Testis (tissue), 3 donors: ENCODE results near the gene PHLPP2. TPM values are rescaled to one million over a fixed set of nuclear protein-coding genes. Genes with fewer than 3 reads are reported as not detected.

Experiments
- DNase-seq: peaks from one replicate; pipeline ENCODE4 v3.0.0-alpha.2; 2019
- H3K27ac ChIP-seq, 2 donors: fragments of 200-600 bp; sonication (generic); one replicate each; pipeline ENCODE4 v1.5.1; 2019
- H3K27me3 ChIP-seq: fragments of 200-600 bp; sonication (generic); one replicate; pipeline ENCODE4 v1.5.1; 2019
- H3K36me3 ChIP-seq: fragments of 200-600 bp; sonication (generic); one replicate; pipeline ENCODE4 v1.5.1; 2017; ENCODE audit warnings: low read depth; ENCODE audit errors: missing control alignments
- H3K4me1 ChIP-seq: fragments of 200-600 bp; sonication (generic); one replicate; pipeline ENCODE4 v1.5.1; 2019
- H3K4me3 ChIP-seq, 2 donors: fragments of 200-600 bp; sonication (generic); one replicate each; pipeline ENCODE4 v1.5.1; 2017 to 2019
- H3K9me3 ChIP-seq: fragments of 200-600 bp; sonication (generic); one replicate; pipeline ENCODE4 v1.5.1; 2017
- POLR2A ChIP-seq: fragments of 450-650 bp; IDR thresholded peaks from one replicate; pipeline ENCODE4 v1.6.1; 2017; ENCODE audit warnings: antibody characterized with exemption, mild to moderate bottlenecking, moderate library complexity
- WGBS, 2 donors: methylation state at CpG; one replicate each; pipeline ENCODE4 v1.1.5; 2018; 5-methylcytosine and 5-hydroxymethylcytosine counted together
- intact Hi-C: fragments of 100-400 bp; cut with DNase I; formaldehyde crosslinking; loops from one replicate; pipeline ENCODE4 v1.15.1; 2023; ENCODE audit warnings: low total_unique reads
- polyA plus RNA-seq: library from polyadenylated mRNA; stranded (reverse); fragments of 350-450 nt; fragmentation: Illumina TruSeq; extraction: RNeasy Lipid Tissue Mini Kit (QIAGEN cat#74804); gene quantifications from one replicate; pipeline ENCODE4 v1.2.3, GENCODE V29; 2014; ENCODE audit warnings: low read depth, low replicate concordance; ENCODE audit not compliant: insufficient read depth
- total RNA-seq, 2 donors: library from RNA; depleted of rRNA; stranded (reverse); fragments of >200 nt; gene quantifications; one replicate each; pipeline ENCODE4 v1.2.3, GENCODE V29; 2016
- TF ChIP-seq, protein P1 (sequence below), 3 experiments: fragments of 450-650 bp in 2 of 3; fragments of 200-600 bp in 1 of 3; sonication (generic) in 1 of 3; IDR thresholded peaks; one replicate each; pipeline ENCODE4 v1.5.1; 2016 to 2019; ENCODE audit warnings: antibody characterized with exemption in 3 of 3, mild to moderate bottlenecking in 2 of 3, moderate library complexity in 1 of 3

The PHLPP2 gene
- total and polyA plus RNA-seq, 3 donors from 2014 or later, result 27.2 to 46.3 (median 43.3) TPM

- Histone ChIP-seq H3K9me3 (no peaks in the 10 kb centered on the region), H3K4me3 (peak overlapping the region; percentile 80 to 86), H3K27me3 (no peaks in the 10 kb centered on the region), H3K27ac (peak overlapping the region; percentile 83 to 92), H3K36me3 (no peaks in the 10 kb centered on the region), H3K4me1 (peaks cover 40% of the 10 kb centered on the region)
- DNase-seq, result peak; percentile 67
- TF ChIP-seq, protein P1, sequence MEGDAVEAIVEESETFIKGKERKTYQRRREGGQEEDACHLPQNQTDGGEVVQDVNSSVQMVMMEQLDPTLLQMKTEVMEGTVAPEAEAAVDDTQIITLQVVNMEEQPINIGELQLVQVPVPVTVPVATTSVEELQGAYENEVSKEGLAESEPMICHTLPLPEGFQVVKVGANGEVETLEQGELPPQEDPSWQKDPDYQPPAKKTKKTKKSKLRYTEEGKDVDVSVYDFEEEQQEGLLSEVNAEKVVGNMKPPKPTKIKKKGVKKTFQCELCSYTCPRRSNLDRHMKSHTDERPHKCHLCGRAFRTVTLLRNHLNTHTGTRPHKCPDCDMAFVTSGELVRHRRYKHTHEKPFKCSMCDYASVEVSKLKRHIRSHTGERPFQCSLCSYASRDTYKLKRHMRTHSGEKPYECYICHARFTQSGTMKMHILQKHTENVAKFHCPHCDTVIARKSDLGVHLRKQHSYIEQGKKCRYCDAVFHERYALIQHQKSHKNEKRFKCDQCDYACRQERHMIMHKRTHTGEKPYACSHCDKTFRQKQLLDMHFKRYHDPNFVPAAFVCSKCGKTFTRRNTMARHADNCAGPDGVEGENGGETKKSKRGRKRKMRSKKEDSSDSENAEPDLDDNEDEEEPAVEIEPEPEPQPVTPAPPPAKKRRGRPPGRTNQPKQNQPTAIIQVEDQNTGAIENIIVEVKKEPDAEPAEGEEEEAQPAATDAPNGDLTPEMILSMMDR (IDR thresholded peaks at IDR 0.05), result no peak
- no peak for TF ChIP-seq POLR2A
- 0 to 2% methylated on average over 12 to 33 of the region's 59 CpGs for WGBS, 2 donors
- intact Hi-C loops, result no loop called here
These were observed 1.5 kb downstream of the PHLPP2 start for GRCh38 chr16:71722801-71723536.

DNA sequence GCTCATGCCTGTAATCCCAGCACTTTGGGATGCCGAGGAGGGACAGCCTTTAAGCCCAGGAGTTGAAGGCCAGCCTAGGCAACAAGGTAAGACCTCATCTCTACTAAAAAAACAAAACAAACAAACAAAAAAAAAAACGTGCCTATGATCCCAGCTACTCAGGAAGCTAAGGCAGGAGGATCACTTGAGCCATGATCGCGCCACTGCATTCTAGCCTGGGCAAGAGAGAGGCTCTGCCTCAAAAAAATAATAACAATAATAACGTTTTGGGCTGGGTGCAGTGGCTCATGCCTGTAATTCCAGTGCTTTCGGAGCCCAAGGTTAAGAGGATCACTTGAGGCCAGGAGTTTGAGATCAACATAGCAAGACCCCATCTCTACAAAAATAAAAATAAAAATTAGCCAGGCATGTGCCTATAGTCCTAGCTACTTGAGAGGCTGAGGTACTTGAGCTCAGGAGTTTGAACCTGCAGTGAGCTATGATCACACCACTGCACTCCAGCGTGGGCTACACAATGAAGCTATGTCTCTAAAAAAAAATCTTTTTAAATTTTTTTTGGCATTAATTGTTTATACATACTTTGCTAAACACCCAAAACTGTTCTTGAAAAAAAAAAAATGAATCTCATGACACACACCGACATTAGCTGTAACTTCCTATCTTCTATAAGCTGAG is 3.3 kb downstream of the PHLPP2 start:
- H3K27me3 ChIP-seq, result no peaks in the 10 kb centered on the region
- WGBS, 2 donors, result 48 to 58% methylated on average over 8 of the region's 8 CpGs
- no peak overlapping the region for H3K27ac ChIP-seq
- no peaks in the 10 kb centered on the region for H3K36me3 ChIP-seq
- no peak overlapping the region for H3K4me3 ChIP-seq
- peaks cover 29% of the 10 kb centered on the region for H3K4me1 ChIP-seq
- intact Hi-C loops, result no loop called here
- DNase-seq, result no peak
- no peaks in the 10 kb centered on the region for H3K9me3 ChIP-seq
- TF ChIP-seq, protein P1 (IDR thresholded peaks at IDR 0.05), result no peak
- TF ChIP-seq POLR2A, result no peak

DNA sequence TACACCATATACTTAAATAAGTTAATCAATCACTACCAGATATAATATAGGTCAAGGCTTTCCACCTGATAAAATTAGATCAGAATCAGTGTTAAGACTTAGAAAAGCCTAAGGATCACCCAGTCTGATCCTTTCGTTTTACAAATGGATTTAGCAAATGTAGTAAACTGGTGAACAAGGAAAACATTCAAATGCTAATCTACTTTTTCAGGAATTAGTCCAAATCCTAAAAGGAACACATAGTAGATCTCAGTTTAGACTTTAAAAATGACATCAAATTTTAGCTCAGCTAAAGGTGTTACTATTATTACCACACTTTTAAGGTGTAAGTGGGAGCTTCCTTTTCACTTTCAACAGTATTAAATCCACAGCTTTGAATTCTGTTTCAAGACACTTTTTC is 12.0 kb downstream of the PHLPP2 start:
- no peak for DNase-seq
- Histone ChIP-seq H3K27ac (no peak overlapping the region), H3K36me3 (no peaks in the 10 kb centered on the region), H3K4me1 (no peaks in the 10 kb centered on the region), H3K4me3 (no peak overlapping the region), H3K27me3 (no peaks in the 10 kb centered on the region), H3K9me3 (no peaks in the 10 kb centered on the region)
- WGBS, 2 donors, result 52 to 76% methylated on average over 1 of the region's 1 CpG
- intact Hi-C loops, result no loop called here
- TF ChIP-seq POLR2A, result no peak
- TF ChIP-seq, protein P1 (IDR thresholded peaks at IDR 0.05), result no peak

DNA sequence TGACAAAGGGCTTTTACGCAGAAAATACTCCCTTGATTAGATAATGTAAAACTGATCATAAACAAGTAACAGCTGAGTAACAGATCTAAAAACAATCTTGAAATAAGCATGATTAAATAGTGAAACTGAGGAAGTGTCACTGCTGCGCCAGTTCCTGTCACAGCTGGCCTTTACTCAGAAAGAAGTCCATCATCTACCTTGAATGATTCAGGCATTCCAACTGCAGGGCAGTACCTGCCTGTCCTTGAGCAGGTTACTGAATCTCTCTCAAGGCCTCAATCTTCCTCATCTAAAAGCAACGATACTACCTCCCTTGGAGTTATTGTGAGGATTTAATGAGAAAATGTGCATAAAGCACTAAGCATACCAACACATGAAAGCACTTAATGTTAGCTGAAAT is 12.7 kb downstream of the PHLPP2 start:
- intact Hi-C loops, result no loop called here
- DNase-seq, result no peak
- 64 to 72% methylated on average over 3 of the region's 3 CpGs for WGBS, 2 donors
- H3K9me3 ChIP-seq, result no peaks in the 10 kb centered on the region
- no peak overlapping the region for H3K4me3 ChIP-seq
- H3K36me3 ChIP-seq, result no peaks in the 10 kb centered on the region
- TF ChIP-seq POLR2A, result no peak
- TF ChIP-seq, protein P1 (IDR thresholded peaks at IDR 0.05), result no peak
- H3K4me1 ChIP-seq, result no peaks in the 10 kb centered on the region
- H3K27ac ChIP-seq, result no peak overlapping the region
- no peaks in the 10 kb centered on the region for H3K27me3 ChIP-seq
